ENCODE measurements around the gene RNF175.

GRCh38 chr4:153799694-153800074, 39.9 kb upstream of the RNF175 start:
- TF ChIP-seq CTCF (conservative IDR thresholded peaks at IDR 0.05) (no peak), ZFX (IDR thresholded peaks at IDR 0.05) (no peak)

Data from C4-2B (cell line).